Endodermal cell (in vitro differentiated cells): Measurements from ENCODE around the gene ADM. TPM values are rescaled to one million over a fixed set of nuclear protein-coding genes. Genes with fewer than 3 reads are reported as not detected.

Experiments
- DNase-seq: peaks from one replicate; pipeline ENCODE4 v3.0.0-alpha.2; 2017
- H3K27ac ChIP-seq: 2 replicates; pipeline ENCODE4 v1.5.1; 2013; ENCODE audit warnings: mild to moderate bottlenecking, low read depth, low read length, moderate library complexity
- H3K27me3 ChIP-seq: 2 replicates; pipeline ENCODE4 v1.6.1; 2013; ENCODE audit warnings: mild to moderate bottlenecking, low read length, moderate library complexity; ENCODE audit not compliant: insufficient read depth, control insufficient read depth, poor library complexity, severe bottlenecking
- H3K36me3 ChIP-seq: 2 replicates; pipeline ENCODE4 v1.7.0; 2013; ENCODE audit warnings: mild to moderate bottlenecking, low read length, moderate library complexity; ENCODE audit not compliant: control insufficient read depth, insufficient read depth
- H3K4me1 ChIP-seq: one replicate; pipeline ENCODE4 v1.7.0; 2013; ENCODE audit warnings: low read length; ENCODE audit not compliant: control insufficient read depth, insufficient read depth
- H3K4me3 ChIP-seq: 2 replicates; pipeline ENCODE4 v1.5.1; 2013; ENCODE audit warnings: mild to moderate bottlenecking, low read length, moderate library complexity
- H3K9ac ChIP-seq: 2 replicates; pipeline ENCODE4 v1.6.1; 2013; ENCODE audit warnings: mild to moderate bottlenecking, low read length, moderate library complexity; ENCODE audit not compliant: poor library complexity, severe bottlenecking; ENCODE audit errors: extremely low read depth
- H3K9me3 ChIP-seq: 2 replicates; pipeline ENCODE4 v1.6.1; 2013; ENCODE audit warnings: mild to moderate bottlenecking, low read length, moderate library complexity; ENCODE audit not compliant: control insufficient read depth
- H3K27ac Mint-ChIP-seq: 2 replicates; pipeline ENCODE4 v1.8.0; 2020; ENCODE audit warnings: mixed read lengths
- H3K27me3 Mint-ChIP-seq: 2 replicates; pipeline ENCODE4 v1.8.0; 2021; ENCODE audit warnings: mild to moderate bottlenecking, mixed read lengths; ENCODE audit not compliant: insufficient read depth
- H3K36me3 Mint-ChIP-seq: 2 replicates; pipeline ENCODE4 v1.8.0; 2020; ENCODE audit warnings: low read depth, mixed read lengths
- H3K4me1 Mint-ChIP-seq: 2 replicates; pipeline ENCODE4 v1.8.0; 2020; ENCODE audit warnings: mixed read lengths
- H3K4me3 Mint-ChIP-seq: 2 replicates; pipeline ENCODE4 v1.8.0; 2020; ENCODE audit warnings: mild to moderate bottlenecking, moderate library complexity, mixed read lengths
- H3K9me3 Mint-ChIP-seq: 2 replicates; pipeline ENCODE4 v1.8.0; 2020; ENCODE audit warnings: mild to moderate bottlenecking, mixed read lengths
- WGBS, 2 experiments: methylation state at CpG; one replicate each; pipeline versions ENCODE4 v1.1.5 to v1.1.7; 2013; ENCODE audit warnings: missing lambda C conversion rate in 2 of 2, mixed read lengths in 1 of 2; ENCODE audit not compliant: insufficient coverage in 1 of 2, insufficient read length in 1 of 2; 5-methylcytosine and 5-hydroxymethylcytosine counted together
- total RNA-seq, 2 donors: library from RNA; stranded (reverse); fragmentation: NEBNext Ultra II Directional in 1 of 2; extraction: Animal tissue kit (Norgen Biotek cat#: 25700) in 1 of 2; gene quantifications; 2 replicates in 1 of 2; 3 replicates in 1 of 2; pipeline ENCODE4 v1.2.1, GENCODE V29; 2021
- TF ChIP-seq, protein P1 (sequence below): fragments of 200-600 bp; sonication (generic); conservative IDR thresholded peaks from 2 replicates; pipeline ENCODE4 v1.5.0; 2021; ENCODE audit warnings: antibody characterized with exemption, mild to moderate bottlenecking

ADM gene
- total RNA-seq, 2 donors from 2014 or later = 20.6 to 35.5 TPM

- Histone ChIP-seq H3K27ac (no peak overlapping the region), H3K9ac (no peak overlapping the region), H3K27me3 (no peaks in the 10 kb centered on the region), H3K36me3 (no peaks in the 10 kb centered on the region), H3K4me1 (no peaks in the 10 kb centered on the region), H3K4me3 (no peak overlapping the region), H3K9me3 (no peaks in the 10 kb centered on the region)
- WGBS, 2 experiments = 88 to 96% methylated on average over 1 to 3 of the region's 11 CpGs
- Mint-ChIP-seq H3K27ac (no peak overlapping the region), H3K36me3 (no peaks in the 10 kb centered on the region), H3K9me3 (no peaks in the 10 kb centered on the region), H3K27me3 (no peaks in the 10 kb centered on the region), H3K4me1 (peaks cover 14% of the 10 kb centered on the region), H3K4me3 (no peak overlapping the region)
- no peak for DNase-seq
- TF ChIP-seq, protein P1, sequence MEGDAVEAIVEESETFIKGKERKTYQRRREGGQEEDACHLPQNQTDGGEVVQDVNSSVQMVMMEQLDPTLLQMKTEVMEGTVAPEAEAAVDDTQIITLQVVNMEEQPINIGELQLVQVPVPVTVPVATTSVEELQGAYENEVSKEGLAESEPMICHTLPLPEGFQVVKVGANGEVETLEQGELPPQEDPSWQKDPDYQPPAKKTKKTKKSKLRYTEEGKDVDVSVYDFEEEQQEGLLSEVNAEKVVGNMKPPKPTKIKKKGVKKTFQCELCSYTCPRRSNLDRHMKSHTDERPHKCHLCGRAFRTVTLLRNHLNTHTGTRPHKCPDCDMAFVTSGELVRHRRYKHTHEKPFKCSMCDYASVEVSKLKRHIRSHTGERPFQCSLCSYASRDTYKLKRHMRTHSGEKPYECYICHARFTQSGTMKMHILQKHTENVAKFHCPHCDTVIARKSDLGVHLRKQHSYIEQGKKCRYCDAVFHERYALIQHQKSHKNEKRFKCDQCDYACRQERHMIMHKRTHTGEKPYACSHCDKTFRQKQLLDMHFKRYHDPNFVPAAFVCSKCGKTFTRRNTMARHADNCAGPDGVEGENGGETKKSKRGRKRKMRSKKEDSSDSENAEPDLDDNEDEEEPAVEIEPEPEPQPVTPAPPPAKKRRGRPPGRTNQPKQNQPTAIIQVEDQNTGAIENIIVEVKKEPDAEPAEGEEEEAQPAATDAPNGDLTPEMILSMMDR = no peak
Measured at GRCh38 chr11:10272132-10272531, 32.7 kb upstream of the ADM start.

- no peaks in the 10 kb centered on the region for H3K36me3 Mint-ChIP-seq
- H3K27me3 Mint-ChIP-seq = no peaks in the 10 kb centered on the region
- TF ChIP-seq, protein P1 = no peak
- no peak for DNase-seq
- Histone ChIP-seq H3K36me3 (no peaks in the 10 kb centered on the region), H3K9ac (no peak overlapping the region), H3K27ac (no peak overlapping the region), H3K9me3 (no peaks in the 10 kb centered on the region), H3K27me3 (no peaks in the 10 kb centered on the region), H3K4me3 (no peak overlapping the region), H3K4me1 (no peaks in the 10 kb centered on the region)
- peaks cover 9% of the 10 kb centered on the region for H3K4me1 Mint-ChIP-seq
- no peaks in the 10 kb centered on the region for H3K9me3 Mint-ChIP-seq
- H3K27ac Mint-ChIP-seq = no peak overlapping the region
- no peak overlapping the region for H3K4me3 Mint-ChIP-seq
Measured at GRCh38 chr11:10273738-10274137, 31.1 kb upstream of the ADM start.

DNA sequence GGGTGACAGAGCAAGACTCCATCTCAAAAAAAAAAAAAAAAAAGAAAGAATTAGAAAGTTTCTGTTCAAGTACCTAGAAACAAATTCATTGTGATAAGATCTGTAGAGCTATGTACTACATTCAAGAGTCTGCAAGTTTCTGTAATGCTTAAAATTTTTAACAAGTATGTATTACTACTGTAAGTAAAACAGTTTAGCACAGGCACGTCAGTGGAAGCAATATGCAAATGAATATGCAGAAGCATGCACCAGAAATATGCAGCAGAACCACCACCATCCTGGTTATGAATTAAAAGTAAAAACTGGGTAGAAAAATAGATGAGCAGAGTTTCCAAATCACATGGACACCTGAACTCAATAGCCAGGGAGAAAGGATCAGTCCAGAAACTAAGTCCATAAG, 30.1 kb upstream of the ADM start:
- H3K36me3 ChIP-seq = no peaks in the 10 kb centered on the region
- TF ChIP-seq, protein P1 = no peak
- no peak for DNase-seq
- no peaks in the 10 kb centered on the region for H3K4me1 ChIP-seq
- Mint-ChIP-seq H3K4me1 (peaks cover 9% of the 10 kb centered on the region), H3K4me3 (no peak overlapping the region), H3K9me3 (no peaks in the 10 kb centered on the region), H3K27me3 (no peaks in the 10 kb centered on the region), H3K36me3 (no peaks in the 10 kb centered on the region), H3K27ac (no peak overlapping the region)
- H3K9ac ChIP-seq = no peak overlapping the region
- H3K27ac ChIP-seq = no peak overlapping the region
- no peak overlapping the region for H3K4me3 ChIP-seq
- no peaks in the 10 kb centered on the region for H3K27me3 ChIP-seq
- WGBS, 2 experiments = 93% methylated on average over 1 of the region's 1 CpG; no CpG with 5 or more reads in 1 of the 2 experiments
- H3K9me3 ChIP-seq = no peaks in the 10 kb centered on the region
